K562 (cell line): ENCODE measurements around the gene OPA3. TPM values are rescaled to one million over a fixed set of nuclear protein-coding genes. Genes with fewer than 3 reads are reported as not detected.

Experiments used
- BHLHE40 ChIP-seq: IDR thresholded peaks from 2 replicates; pipeline ENCODE4 v1.6.1; 2011; ENCODE audit warnings: low read length, improper control_type of control experiment
- CHD2 ChIP-seq: IDR thresholded peaks from 2 replicates; pipeline ENCODE4 v1.6.1; 2011; ENCODE audit warnings: low read depth, low read length
- COPS2 ChIP-seq: fragments of 450-650 bp; conservative IDR thresholded peaks from 2 replicates; pipeline ENCODE4 v1.6.1; 2016; ENCODE audit warnings: mild to moderate bottlenecking, moderate library complexity
- ELF1 ChIP-seq: fragments of 200-800 bp; sonication (Bioruptor generic); IDR thresholded peaks from 2 replicates; pipeline ENCODE4 v1.6.1; 2016; ENCODE audit warnings: missing genetic modification characterization, missing compliant biosample characterization
- FOXM1 ChIP-seq, 2 experiments: fragments of 450-650 bp in 1 of 2; sonication (generic) in 1 of 2; formaldehyde crosslinking in 1 of 2; IDR thresholded peaks; 2 replicates each; pipeline versions ENCODE4 v1.6.1 to v1.9.0; 2017 to 2022; ENCODE audit warnings: low read depth in 2 of 2, mild to moderate bottlenecking in 2 of 2, missing genetic modification reagents in 1 of 2, moderate library complexity in 1 of 2
- HDAC8 ChIP-seq: fragments of 450-650 bp; IDR thresholded peaks from 2 replicates; pipeline ENCODE4 v1.6.1; 2016; ENCODE audit warnings: mild to moderate bottlenecking, missing genetic modification characterization, moderate library complexity, missing compliant biosample characterization
- HNRNPUL1 ChIP-seq: fragments of 200-400 bp; formaldehyde crosslinking; IDR thresholded peaks from 2 replicates; pipeline ENCODE4 v1.6.1; 2017; ENCODE audit warnings: low read length
- MITF ChIP-seq: IDR thresholded peaks from 2 replicates; pipeline ENCODE4 v1.6.1; 2014; ENCODE audit warnings: antibody characterized with exemption
- MXD1 ChIP-seq: fragments of 250-450 bp; sonication (Bioruptor Pico); IDR thresholded peaks from 2 replicates; pipeline ENCODE4 v1.8.0; 2021; ENCODE audit warnings: borderline replicate concordance, mild to moderate bottlenecking, moderate library complexity; ENCODE audit not compliant: poor library complexity, severe bottlenecking
- NR2C2 ChIP-seq, 2 experiments: fragments of 200-800 bp in 1 of 2; sonication (Bioruptor generic) in 1 of 2; sonication (generic) in 1 of 2; formaldehyde crosslinking in 1 of 2; IDR thresholded peaks; 2 replicates each; pipeline versions ENCODE4 v1.6.1 to v1.8.0; 2016 to 2022; ENCODE audit warnings: mild to moderate bottlenecking in 1 of 2, missing compliant biosample characterization in 1 of 2, missing genetic modification characterization in 1 of 2, missing genetic modification reagents in 1 of 2
- ZEB2 ChIP-seq: fragments of 450-650 bp; IDR thresholded peaks from 2 replicates; pipeline ENCODE4 v1.6.1; 2016
- ZNF134 ChIP-seq: fragments of 250-450 bp; sonication (Bioruptor Pico); conservative IDR thresholded peaks from 2 replicates; pipeline ENCODE4 v1.4.0; 2020
- ZNF592 ChIP-seq: fragments of 450-650 bp; IDR thresholded peaks from 2 replicates; pipeline ENCODE4 v1.6.1; 2017; ENCODE audit warnings: antibody characterized with exemption, mild to moderate bottlenecking
- ZNF79 ChIP-seq: fragments of 250-450 bp; sonication (Bioruptor Pico); IDR thresholded peaks from 2 replicates; pipeline ENCODE4 v1.4.0; 2020; ENCODE audit warnings: low read depth, mild to moderate bottlenecking, moderate library complexity
- polyA plus RNA-seq, 8 experiments: library from polyadenylated mRNA; depleted of rRNA in 4 of 8; stranded (reverse) in 5 of 8; unstranded in 3 of 8; fragments of >200 nt; fragmentation: Nextera tagmentation in 2 of 8; fragmentation: Illumina TruSeq in 1 of 8; extraction: Ambion mirVana in 2 of 8; extraction: Trizol in 1 of 8; gene quantifications; 2 replicates each; pipeline versions ENCODE4 v1.2.1 to v1.2.3, GENCODE V29; 2011 to 2014; ENCODE audit warnings: inconsistent platforms in 1 of 8, missing spikeins in 1 of 8
- total RNA-seq, 7 experiments: library from RNA; depleted of rRNA in 6 of 7; stranded (reverse); fragments of >200 nt in 6 of 7; fragmentation: Illumina TruSeq in 2 of 7; extraction: Trizol in 2 of 7; gene quantifications; 2 replicates each; pipeline versions ENCODE4 v1.2.1 to v1.2.3, GENCODE V29; 2011 to 2021; ENCODE audit warnings: low replicate concordance in 1 of 7

Gene OPA3
- total and polyA plus RNA-seq, 9 of the 15 experiments (the other 6 are each of a cell fraction or from before 2014, with no cell fraction given): 1.4 to 18.8 (median 9.0) TPM

GRCh38 chr19:45478454-45479238 lies 106.0 kb downstream of the OPA3 start (continued):
- peak; percentile 79 for TF ChIP-seq FOXM1 (IDR thresholded peaks at IDR 0.05; ENCODE audit: low read depth)
- TF ChIP-seq FOXM1 (CRISPR knock-in tag; IDR thresholded peaks at IDR 0.05; ENCODE audit: low read depth): no peak
- no peak for TF ChIP-seq HDAC8 (tag)
- TF ChIP-seq MXD1 (CRISPR knock-in tag): no peak
- no peak for TF ChIP-seq ZNF134 (CRISPR knock-in tag)
- 0 out of 2 replicates have a peak, but pooled peaks have one; percentile 69 for TF ChIP-seq ZEB2
- no peak for TF ChIP-seq HNRNPUL1
- TF ChIP-seq CHD2: no peak
- TF ChIP-seq COPS2: no peak
- TF ChIP-seq ELF1 (tag): peak; percentile 30
- TF ChIP-seq ZNF79 (CRISPR knock-in tag): no peak
- TF ChIP-seq BHLHE40: peak; percentile 16; the same call in 1 of the 2 replicates
- TF ChIP-seq ZNF592: peak; percentile 95
- TF ChIP-seq MITF: no peak
- TF ChIP-seq NR2C2 (CRISPR knock-in tag; IDR thresholded peaks at IDR 0.05): no peak
- peak; percentile 53; the same call in 1 of the 2 replicates for TF ChIP-seq NR2C2 (tag; IDR thresholded peaks at IDR 0.05)
